Osteocyte (in vitro differentiated cells): ENCODE data around the gene FBN1. TPM values are rescaled to one million over a fixed set of nuclear protein-coding genes. Genes with fewer than 3 reads are reported as not detected.

Source experiments
- DNase-seq: peaks from one replicate; pipeline ENCODE4 v3.0.0; 2021; ENCODE audit warnings: mixed read lengths; ENCODE audit not compliant: unreplicated experiment; ENCODE audit errors: extremely low spot score
- H3K27ac Mint-ChIP-seq: one replicate; pipeline ENCODE4 v1.8.0; 2021; ENCODE audit warnings: mild to moderate bottlenecking, mixed read lengths; ENCODE audit not compliant: unreplicated experiment
- H3K27me3 Mint-ChIP-seq: one replicate; pipeline ENCODE4 v1.8.0; 2021; ENCODE audit warnings: mixed read lengths; ENCODE audit not compliant: unreplicated experiment
- H3K36me3 Mint-ChIP-seq: one replicate; pipeline ENCODE4 v1.8.0; 2021; ENCODE audit warnings: mixed read lengths; ENCODE audit not compliant: unreplicated experiment
- H3K4me1 Mint-ChIP-seq: one replicate; pipeline ENCODE4 v1.8.0; 2021; ENCODE audit warnings: mixed read lengths; ENCODE audit not compliant: unreplicated experiment
- H3K4me3 Mint-ChIP-seq: one replicate; pipeline ENCODE4 v1.8.0; 2021; ENCODE audit warnings: mild to moderate bottlenecking, moderate library complexity, mixed read lengths; ENCODE audit not compliant: unreplicated experiment
- H3K9me3 Mint-ChIP-seq: one replicate; pipeline ENCODE4 v1.8.0; 2021; ENCODE audit warnings: mixed read lengths; ENCODE audit not compliant: unreplicated experiment
- CTCF ChIP-seq: fragments of 200-600 bp; sonication (generic); IDR thresholded peaks from 2 replicates; pipeline ENCODE4 v1.5.0; 2021; ENCODE audit warnings: antibody characterized with exemption, mild to moderate bottlenecking, moderate library complexity
- long read RNA-seq: library from polyadenylated mRNA; unstranded; transcript quantifications from one replicate; pipeline ENCODE4 v2.0.0, GENCODE V29; 2021
- total RNA-seq: library from RNA; stranded (reverse); gene quantifications from 2 replicates; pipeline ENCODE4 v1.2.1, GENCODE V29; 2021

Gene FBN1
- 1,012 and 1,104 TPM in 2 replicates for total RNA-seq
- long read RNA-seq, partial matches to known transcripts, result 946 of 1,019 reads
- long read RNA-seq, other reads (novel, unspliced or antisense), result 73 of 1,019 reads

DNA sequence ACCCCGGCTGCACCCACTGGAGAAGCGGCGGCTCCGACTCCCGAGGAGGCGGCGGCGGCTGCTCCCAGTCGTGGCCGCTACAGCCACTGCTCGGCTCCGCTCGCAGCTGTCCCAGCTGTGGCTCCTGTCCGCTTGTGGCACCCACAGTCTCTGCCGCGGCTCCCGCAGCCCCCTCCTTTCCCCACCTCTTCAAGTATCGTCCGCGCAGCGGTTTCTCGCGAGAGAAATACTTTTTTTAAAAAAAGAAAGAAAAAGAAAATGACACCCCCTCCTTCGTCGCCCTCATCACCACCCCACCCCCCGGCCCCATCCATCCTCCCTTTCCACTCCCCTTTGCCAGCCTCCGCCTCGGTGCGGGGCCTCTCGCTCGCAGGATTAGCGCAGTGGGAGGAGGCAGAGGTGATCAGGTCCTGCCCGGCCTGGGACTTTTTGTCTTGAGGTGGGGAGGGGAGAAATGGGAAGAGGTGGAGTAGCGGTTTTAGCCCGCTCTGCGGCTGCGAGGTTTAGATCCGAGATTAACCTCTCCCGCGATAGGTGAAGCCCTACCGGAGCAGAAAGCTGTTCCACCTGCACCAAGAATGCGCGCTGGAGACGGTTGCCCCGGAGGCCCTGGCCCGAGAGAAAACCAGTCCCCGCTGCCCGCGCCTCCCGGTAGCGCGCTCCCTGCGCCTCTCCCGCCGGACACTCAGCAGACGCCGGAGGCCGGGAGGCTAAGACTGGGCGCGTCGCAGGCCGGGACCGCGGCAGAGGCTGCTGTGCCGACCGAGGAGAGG lies at the start of gene FBN1:
TSS of gene FBN1 (minus strand) at position 152 of the 773 bp plus-strand sequence. CDS start 940 bp downstream, outside the sequence.
- H3K4me3 Mint-ChIP-seq, result peak within 1 kb of the TSS; percentile 88
- peak within 1 kb of the TSS; percentile 89 for H3K27ac Mint-ChIP-seq
- peak; percentile 97 for DNase-seq
- peaks cover 30% of the 10 kb centered on the region for H3K36me3 Mint-ChIP-seq
- H3K27me3 Mint-ChIP-seq, result no peaks in the 10 kb centered on the region
- no peak for TF ChIP-seq CTCF
- H3K9me3 Mint-ChIP-seq, result no peaks in the 10 kb centered on the region
- H3K4me1 Mint-ChIP-seq, result peaks cover 40% of the 10 kb centered on the region

- peaks cover 7% of the 10 kb centered on the region for H3K9me3 Mint-ChIP-seq
- TF ChIP-seq CTCF, result no peak
- H3K27ac Mint-ChIP-seq, result peak overlapping the region; percentile 75
- H3K27me3 Mint-ChIP-seq, result no peaks in the 10 kb centered on the region
- no peak for DNase-seq
- H3K36me3 Mint-ChIP-seq, result no peaks in the 10 kb centered on the region
- no peak overlapping the region for H3K4me3 Mint-ChIP-seq
- peaks cover 52% of the 10 kb centered on the region for H3K4me1 Mint-ChIP-seq
Observed at GRCh38 chr15:48693484-48693883, 48.0 kb upstream of the FBN1 start.

GRCh38 chr15:48688493-48688892 lies 43.0 kb upstream of the FBN1 start:
- Mint-ChIP-seq H3K4me1 (peaks cover 23% of the 10 kb centered on the region), H3K9me3 (peaks cover 30% of the 10 kb centered on the region), H3K27me3 (no peaks in the 10 kb centered on the region), H3K27ac (no peak overlapping the region), H3K36me3 (peaks cover 16% of the 10 kb centered on the region), H3K4me3 (no peak overlapping the region)
- no peak for TF ChIP-seq CTCF
- DNase-seq, result no peak

- Mint-ChIP-seq H3K4me1 (peaks cover 33% of the 10 kb centered on the region), H3K27ac (no peak overlapping the region), H3K9me3 (peaks cover 23% of the 10 kb centered on the region), H3K27me3 (no peaks in the 10 kb centered on the region), H3K36me3 (peaks cover 16% of the 10 kb centered on the region), H3K4me3 (no peak overlapping the region)
- TF ChIP-seq CTCF, result no peak
- DNase-seq, result no peak
Observed at GRCh38 chr15:48683991-48684765, 38.7 kb upstream of the FBN1 start.
